Keratinocyte (primary cell): ENCODE data around the gene NCBP2.

Source experiments
- CTCF ChIP-seq, 3 experiments: IDR thresholded peaks in 1 of 3; conservative IDR thresholded peaks in 1 of 3; optimal IDR thresholded peaks in 1 of 3; 2 replicates in 2 of 3; 3 replicates in 1 of 3; pipeline versions ENCODE3 to v1.5.1; 2011; ENCODE audit warnings: low read length in 3 of 3, mild to moderate bottlenecking in 3 of 3, moderate library complexity in 2 of 3, control low read depth in 1 of 3, inconsistent platforms in 1 of 3; ENCODE audit not compliant: insufficient read depth in 2 of 3; ENCODE audit errors: extremely low read depth in 1 of 3
- EZH2 ChIP-seq: IDR thresholded peaks from one replicate; pipeline ENCODE4 v1.6.1; 2012; ENCODE audit warnings: inconsistent platforms, mild to moderate bottlenecking, low read length, moderate library complexity

- TF ChIP-seq CTCF (optimal IDR thresholded peaks at IDR 0.05 in 1 of 3, IDR thresholded peaks at IDR 0.05 in 1 of 3, conservative IDR thresholded peaks at IDR 0.05 in 1 of 3; ENCODE audit: extremely low read depth in 1 of 3, insufficient read depth in 2 of 3, low read length in 3 of 3): no peak
- no peak for TF ChIP-seq EZH2
These were observed 40.9 kb upstream of the NCBP2 start for GRCh38 chr3:196983186-196983585.
